ENCODE data around the gene FBXO41.

Gene FBXO41

DNA sequence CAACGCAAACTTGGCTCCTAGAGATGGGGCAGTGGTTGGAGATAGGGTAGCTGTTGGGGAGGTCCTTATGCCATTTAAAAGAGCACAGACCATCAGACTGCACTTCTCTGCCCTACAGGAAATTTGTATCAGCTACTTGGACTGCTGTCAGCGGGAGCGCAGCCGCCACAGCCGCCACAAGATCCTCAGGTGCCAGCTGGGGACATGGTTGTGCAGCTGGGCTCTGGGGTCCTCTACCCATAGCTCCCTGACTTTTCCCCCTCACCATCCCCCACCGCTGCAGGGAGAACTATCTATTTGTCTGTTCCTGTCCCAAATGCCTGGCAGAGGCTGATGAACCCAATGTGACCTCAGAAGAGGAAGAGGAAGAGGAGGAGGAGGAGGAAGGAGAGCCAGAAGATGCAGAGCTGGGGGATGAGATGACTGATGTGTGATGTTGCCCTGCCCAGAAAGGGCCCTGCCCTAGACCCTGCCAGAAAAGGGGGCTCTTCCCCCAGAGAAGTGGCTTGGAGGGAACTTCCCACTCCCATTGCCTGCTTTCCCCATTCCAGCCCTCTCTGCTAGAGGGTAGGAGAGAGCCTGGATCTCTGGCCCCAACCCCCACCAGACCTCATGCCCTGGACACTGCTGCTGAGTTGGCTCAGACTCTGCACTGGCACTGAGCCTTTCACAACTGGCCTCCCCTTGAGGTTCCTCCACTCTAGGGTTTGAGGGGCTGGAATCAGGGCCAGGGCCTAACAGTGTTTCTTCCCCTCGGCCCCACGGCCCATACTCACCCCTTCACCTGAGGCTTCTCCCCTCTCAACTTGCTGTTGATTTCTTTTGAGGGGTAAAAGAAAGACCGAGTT, 58.5 kb downstream of the FBXO41 start:
- TF ChIP-seq CTCF (IDR thresholded peaks at IDR 0.05; ENCODE audit: insufficient read depth, low read depth, low read length, missing control alignments): no peak
- H3K4me3 ChIP-seq (ENCODE audit: low read length): no peak overlapping the region
- no peak for DNase-seq (ENCODE audit: low read depth)

DNA sequence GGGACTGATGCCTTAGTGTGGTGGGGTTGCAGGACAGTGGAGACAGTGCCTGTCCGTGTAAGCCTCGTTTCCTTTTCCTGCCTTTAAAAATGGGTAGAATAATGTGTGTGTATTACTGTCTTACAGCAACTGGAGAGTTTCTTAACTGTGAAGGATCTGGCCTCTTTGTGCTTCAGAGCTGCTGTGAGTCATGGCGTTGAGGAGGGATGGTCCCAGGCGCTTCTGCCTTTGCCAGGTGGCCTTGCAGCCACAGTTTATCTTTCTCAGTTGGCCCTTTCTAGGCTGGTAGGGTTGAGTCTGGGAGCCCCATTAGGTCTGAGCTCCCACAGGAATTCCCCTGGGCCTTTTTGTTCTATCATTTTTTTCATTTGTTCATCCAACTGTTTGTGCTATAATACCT, 60.5 kb downstream of the FBXO41 start:
- no peak for TF ChIP-seq CTCF (IDR thresholded peaks at IDR 0.05; ENCODE audit: insufficient read depth, low read depth, low read length, missing control alignments)
- H3K4me3 ChIP-seq (ENCODE audit: low read length): no peak overlapping the region
- no peak for DNase-seq (ENCODE audit: low read depth)

GRCh38 chr2:73218298-73218697, 66.0 kb downstream of the FBXO41 start:
- DNase-seq (ENCODE audit: low read depth): peak; percentile 59
- no peak overlapping the region for H3K4me3 ChIP-seq (ENCODE audit: low read length)

DNA sequence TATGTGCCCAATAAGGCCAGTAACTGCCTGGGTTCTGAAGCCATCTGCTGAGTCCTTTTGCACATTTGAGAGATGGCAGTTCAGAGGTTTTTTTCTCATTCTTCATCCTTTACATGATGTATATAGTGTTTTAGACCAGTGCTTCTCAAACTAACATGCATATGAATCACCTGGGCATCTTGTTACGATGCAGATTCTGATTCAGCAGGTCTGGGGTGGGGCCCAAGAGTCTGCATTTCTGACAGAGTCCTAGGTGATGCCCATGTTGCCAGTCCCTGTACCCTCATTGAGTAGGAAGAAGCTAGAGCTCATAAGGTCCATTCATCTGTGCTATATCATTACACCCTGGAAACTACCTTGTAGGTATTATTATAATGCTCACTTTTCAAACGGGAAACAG, 66.5 kb downstream of the FBXO41 start:
- TF ChIP-seq CTCF (IDR thresholded peaks at IDR 0.05; ENCODE audit: insufficient read depth, low read depth, low read length, missing control alignments): no peak
- peak; percentile 52 for DNase-seq (ENCODE audit: low read depth)
- no peak overlapping the region for H3K4me3 ChIP-seq (ENCODE audit: low read length)

More at GRCh38 chr2:73218298-73218697, 66.0 kb downstream of the FBXO41 start:
- TF ChIP-seq CTCF (IDR thresholded peaks at IDR 0.05; ENCODE audit: insufficient read depth, low read depth, low read length, missing control alignments): no peak

- no peak for DNase-seq (ENCODE audit: low read depth)
- no peak for TF ChIP-seq CTCF (IDR thresholded peaks at IDR 0.05; ENCODE audit: insufficient read depth, low read depth, low read length, missing control alignments)
- H3K4me3 ChIP-seq (ENCODE audit: low read length): no peak overlapping the region
Observed at GRCh38 chr2:73217160-73217559, 67.1 kb downstream of the FBXO41 start.

- no peak for DNase-seq (ENCODE audit: low read depth)
- no peak for TF ChIP-seq CTCF (IDR thresholded peaks at IDR 0.05; ENCODE audit: insufficient read depth, low read depth, low read length, missing control alignments)
- H3K4me3 ChIP-seq (ENCODE audit: low read length): peak overlapping the region; percentile 78
Observed at GRCh38 chr2:73215254-73215653, 69.0 kb downstream of the FBXO41 start.

Data from epithelial cell of esophagus (primary cell).